ENCODE data around the gene RPH3AL. TPM values are rescaled to one million over a fixed set of nuclear protein-coding genes. Genes with fewer than 3 reads are reported as not detected.
"Not testable (repeated sequence)": the region's sequence is repeated elsewhere in the genome, so short reads cannot be mapped to it uniquely, and the experiment has no call there.

The RPH3AL gene
- total RNA-seq, 2 donors from 2014 or later, result 1.3 to 3.5 TPM

DNA sequence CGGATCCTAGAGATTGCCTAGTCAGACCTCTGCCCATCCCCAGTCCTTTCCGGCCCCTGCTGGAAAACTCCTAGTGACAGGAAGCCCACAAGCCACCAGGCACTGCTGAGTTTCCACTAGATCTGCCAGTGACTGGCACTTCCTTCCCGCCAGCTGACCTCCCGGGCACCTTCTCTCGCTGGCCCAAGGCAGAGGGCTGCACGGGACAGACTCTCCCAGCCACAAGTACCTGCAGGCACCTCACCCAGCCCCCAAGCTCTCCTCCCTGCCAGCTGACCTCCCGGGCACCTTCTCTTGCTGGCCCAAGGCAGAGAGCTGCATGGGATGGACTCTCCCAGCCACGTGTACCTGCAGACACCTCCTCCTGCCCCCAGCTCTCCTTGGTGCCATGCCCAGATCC lies 104.8 kb downstream of the RPH3AL start:
- DNase-seq (peak in 1 of 3 donors; percentile 1), ATAC-seq (no peak)
- peaks cover 3% of the 10 kb centered on the region for H3K4me1 Mint-ChIP-seq
- H3K4me3 Mint-ChIP-seq, result no peak overlapping the region
- H3K27me3 Mint-ChIP-seq, result no peaks in the 10 kb centered on the region
- no peaks in the 10 kb centered on the region for H3K9me3 ChIP-seq (ENCODE audit: control insufficient read depth, low read length, poor library complexity, severe bottlenecking)
- H3K36me3 Mint-ChIP-seq (ENCODE audit: low read depth), result no peaks in the 10 kb centered on the region
- H3K27ac Mint-ChIP-seq, result no peak overlapping the region

DNA sequence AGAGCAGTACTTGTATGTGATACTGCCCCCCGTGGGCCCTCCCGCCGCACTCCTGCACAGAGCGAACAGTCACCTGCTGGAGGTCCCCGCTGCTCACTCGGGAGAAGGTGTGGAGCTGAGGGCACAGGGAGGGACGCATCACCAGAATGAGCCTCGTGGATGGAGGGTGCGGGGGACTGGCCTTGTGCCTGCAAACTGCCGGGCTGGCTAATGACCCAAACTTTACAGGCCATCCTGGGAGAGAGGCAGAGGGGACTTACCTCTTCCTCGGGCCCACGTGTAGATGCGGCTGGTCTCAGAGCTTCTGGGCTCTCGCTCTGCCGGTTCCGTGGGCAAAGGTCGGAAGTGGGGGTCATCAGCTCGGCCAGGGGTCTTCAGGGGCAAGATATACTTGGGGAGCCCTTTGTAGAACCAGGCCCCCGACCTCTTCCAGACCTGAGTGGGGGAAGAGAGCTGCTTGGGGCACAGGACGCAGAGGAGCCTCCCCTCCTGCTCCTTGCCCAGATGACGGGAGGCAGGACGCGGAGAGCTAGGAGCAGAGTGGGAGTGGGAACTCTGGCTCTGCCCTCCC lies 105.7 kb downstream of the RPH3AL start:
- H3K9me3 ChIP-seq (ENCODE audit: control insufficient read depth, low read length, poor library complexity, severe bottlenecking), result no peaks in the 10 kb centered on the region
- no peaks in the 10 kb centered on the region for H3K36me3 Mint-ChIP-seq (ENCODE audit: low read depth)

DNA sequence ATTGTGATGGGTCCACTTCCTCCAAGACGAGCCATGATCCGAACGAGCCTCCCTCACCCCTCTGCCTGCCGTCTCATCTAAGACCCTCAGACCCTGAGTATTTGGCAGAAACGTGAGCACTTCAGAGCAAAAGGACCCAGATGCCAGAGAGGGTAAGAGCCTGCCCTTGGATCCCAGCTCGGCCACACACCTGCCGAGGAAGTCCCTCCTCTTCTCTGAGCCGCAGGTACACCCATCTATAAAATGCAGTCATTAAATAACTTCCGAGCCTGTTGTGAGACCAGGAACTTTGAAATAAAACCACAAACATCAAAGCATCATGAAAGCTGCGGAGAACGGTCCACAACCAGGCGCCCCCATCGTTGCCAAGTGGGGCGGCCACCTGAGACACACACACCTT lies 106.4 kb downstream of the RPH3AL start:
- H3K27ac Mint-ChIP-seq, result no peak overlapping the region
- no peaks in the 10 kb centered on the region for H3K27me3 Mint-ChIP-seq
- DNase-seq, result no peak
- no peaks in the 10 kb centered on the region for H3K9me3 ChIP-seq (ENCODE audit: control insufficient read depth, low read length, poor library complexity, severe bottlenecking)
- H3K36me3 Mint-ChIP-seq (ENCODE audit: low read depth), result no peaks in the 10 kb centered on the region
- peaks cover 3% of the 10 kb centered on the region for H3K4me1 Mint-ChIP-seq
- no peak overlapping the region for H3K4me3 Mint-ChIP-seq
- no peak for ATAC-seq

More for the DNA sequence above, 105.7 kb downstream of the RPH3AL start:
- DNase-seq, result no peak
- Mint-ChIP-seq H3K4me1 (peaks cover 3% of the 10 kb centered on the region), H3K27ac (no peak overlapping the region), H3K4me3 (no peak overlapping the region), H3K27me3 (no peaks in the 10 kb centered on the region)
- no peak for ATAC-seq

DNA sequence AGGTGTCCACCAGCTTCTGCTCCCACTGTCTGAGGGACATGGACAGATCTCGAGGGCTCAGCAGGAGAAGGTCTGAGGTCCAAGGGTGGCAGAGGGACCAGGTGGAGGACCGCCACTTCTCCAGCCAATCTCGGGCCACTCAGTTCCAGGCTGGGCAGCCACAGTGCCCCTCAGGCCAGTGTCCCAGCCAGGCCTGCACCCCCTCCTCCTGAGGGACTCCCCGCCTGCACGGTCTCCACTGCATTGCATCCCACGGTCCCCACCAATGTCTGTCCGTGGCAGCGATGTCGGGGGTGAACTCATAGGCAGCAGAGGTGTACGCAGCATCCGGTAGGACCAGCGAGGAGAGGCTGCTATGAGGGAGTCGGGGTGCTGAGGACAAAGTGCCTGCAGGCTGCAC lies 107.0 kb downstream of the RPH3AL start:
- no peak for ATAC-seq
- H3K36me3 Mint-ChIP-seq (ENCODE audit: low read depth), result no peaks in the 10 kb centered on the region
- no peaks in the 10 kb centered on the region for H3K27me3 Mint-ChIP-seq
- H3K4me3 Mint-ChIP-seq, result no peak overlapping the region
- no peaks in the 10 kb centered on the region for H3K9me3 ChIP-seq (ENCODE audit: control insufficient read depth, low read length, poor library complexity, severe bottlenecking)
- H3K4me1 Mint-ChIP-seq, result peaks cover 3% of the 10 kb centered on the region
- no peak for DNase-seq
- no peak overlapping the region for H3K27ac Mint-ChIP-seq

DNA sequence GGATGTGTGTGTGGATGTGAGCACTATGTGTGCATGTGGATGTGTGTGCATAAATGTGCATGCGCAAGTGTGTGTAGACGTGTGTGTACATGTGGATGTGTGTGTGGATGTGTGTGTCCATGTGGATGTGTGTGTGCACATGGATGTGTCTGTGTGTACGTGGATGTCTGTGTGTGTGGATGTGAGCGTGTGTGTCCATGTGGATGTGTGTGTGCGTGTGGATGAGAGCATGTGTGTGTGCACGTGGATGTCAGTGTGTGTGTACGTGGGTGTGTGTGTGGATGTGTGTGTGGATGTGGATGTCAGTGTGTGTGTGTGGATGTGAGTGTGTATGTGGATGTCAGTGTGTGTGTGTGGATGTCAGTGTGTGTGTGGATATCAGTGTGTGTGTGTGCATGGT lies 107.6 kb downstream of the RPH3AL start:
- ATAC-seq (no peak), DNase-seq (no peak)
- no peaks in the 10 kb centered on the region for H3K9me3 ChIP-seq (ENCODE audit: control insufficient read depth, low read length, poor library complexity, severe bottlenecking)
- H3K36me3 Mint-ChIP-seq (ENCODE audit: low read depth), result no peaks in the 10 kb centered on the region
- H3K27ac Mint-ChIP-seq, result no peak overlapping the region
- H3K4me1 Mint-ChIP-seq, result peaks cover 3% of the 10 kb centered on the region
- H3K27me3 Mint-ChIP-seq, result no peaks in the 10 kb centered on the region
- H3K4me3 Mint-ChIP-seq, result no peak overlapping the region

DNA sequence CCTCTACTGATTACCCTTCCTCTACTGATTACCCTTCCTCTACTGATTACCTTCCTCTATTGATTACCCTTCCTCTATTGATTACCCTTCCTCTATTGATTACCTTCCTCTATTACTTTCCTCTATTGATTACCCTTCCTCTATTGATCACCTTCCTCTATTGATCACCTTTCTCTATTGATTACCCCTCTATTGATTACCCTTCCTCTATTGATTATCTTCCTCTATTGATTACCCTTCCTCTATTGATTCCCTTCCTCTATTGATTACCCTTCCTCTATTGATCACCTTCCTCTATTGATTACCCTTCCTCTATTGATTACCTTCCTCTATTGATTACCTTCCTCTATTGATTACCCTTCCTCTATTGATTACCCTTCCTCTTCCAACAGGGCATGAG lies 108.7 kb downstream of the RPH3AL start:
- H3K4me1 Mint-ChIP-seq; DNase-seq; H3K27ac Mint-ChIP-seq; H3K4me3 Mint-ChIP-seq; H3K36me3 Mint-ChIP-seq (ENCODE audit: low read depth); H3K27me3 Mint-ChIP-seq; ATAC-seq; H3K9me3 ChIP-seq (ENCODE audit: control insufficient read depth, low read length, poor library complexity, severe bottlenecking): not testable (repeated sequence)

DNA sequence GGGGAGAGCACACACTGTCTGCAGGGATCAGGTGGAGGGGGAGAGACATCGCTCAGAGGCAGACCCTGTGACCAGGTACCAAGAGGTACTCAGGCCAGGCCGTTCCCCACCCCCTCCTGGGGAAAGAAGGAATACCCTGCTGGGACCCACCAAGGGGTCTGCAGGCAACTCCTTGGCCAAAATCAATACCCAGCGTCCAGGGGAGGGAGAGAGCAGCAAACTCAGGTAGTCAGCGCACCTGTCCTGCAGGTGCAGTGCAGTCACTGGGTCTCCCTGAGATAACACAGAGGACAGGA lies 113.7 kb downstream of the RPH3AL start:
- no peaks in the 10 kb centered on the region for H3K27me3 Mint-ChIP-seq
- H3K27ac Mint-ChIP-seq, result no peak overlapping the region
- ATAC-seq (no peak), DNase-seq (no peak)
- H3K9me3 ChIP-seq (ENCODE audit: control insufficient read depth, low read length, poor library complexity, severe bottlenecking), result no peaks in the 10 kb centered on the region
- peaks cover 3% of the 10 kb centered on the region for H3K4me1 Mint-ChIP-seq
- H3K36me3 Mint-ChIP-seq (ENCODE audit: low read depth), result no peaks in the 10 kb centered on the region
- H3K4me3 Mint-ChIP-seq, result no peak overlapping the region

DNA sequence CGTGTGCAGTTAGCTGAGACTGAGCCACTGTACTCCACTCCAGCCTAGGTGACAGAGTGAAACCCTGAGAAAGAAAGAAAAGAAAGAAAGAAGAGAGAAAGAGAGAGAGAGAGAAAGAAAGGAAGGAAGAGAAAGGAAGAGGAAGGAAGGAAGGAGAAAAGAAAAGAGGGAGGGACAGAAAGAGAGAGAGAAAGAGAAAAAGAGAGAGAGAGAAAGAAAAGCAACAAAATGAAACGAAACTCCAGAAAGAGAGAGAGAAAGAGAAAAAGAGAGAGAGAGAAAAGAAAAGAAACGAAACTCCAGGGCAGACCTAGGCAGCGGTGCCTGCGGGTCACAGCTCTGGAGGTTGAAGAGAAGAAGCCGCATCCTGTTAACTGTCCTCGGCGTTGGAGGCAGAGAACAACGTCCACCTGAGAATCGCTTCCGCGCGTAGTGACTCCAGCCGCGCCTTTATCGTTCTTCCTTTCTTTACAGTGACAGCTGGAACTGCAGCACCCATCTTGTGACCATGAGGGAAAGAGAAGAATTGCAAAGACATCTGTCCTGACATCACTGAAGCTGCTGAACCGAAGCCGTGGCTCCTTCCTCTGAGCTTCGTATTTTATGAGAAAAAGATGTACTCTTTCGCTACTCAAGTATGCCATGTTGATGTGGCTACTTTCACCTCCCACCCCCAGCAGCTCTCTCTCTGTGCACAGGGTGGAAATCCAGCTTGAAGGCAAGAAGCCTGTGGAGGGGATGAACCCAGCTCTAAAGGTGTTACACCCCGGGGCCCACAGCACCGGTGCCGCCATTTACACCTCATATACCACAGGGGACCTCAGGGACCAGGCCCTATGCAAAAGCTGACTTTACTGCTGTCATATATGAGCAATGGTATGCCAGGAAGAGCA lies 114.3 kb downstream of the RPH3AL start:
- peaks cover 3% of the 10 kb centered on the region for H3K4me1 Mint-ChIP-seq
- no peaks in the 10 kb centered on the region for H3K27me3 Mint-ChIP-seq
- no peak overlapping the region for H3K4me3 Mint-ChIP-seq
- no peaks in the 10 kb centered on the region for H3K9me3 ChIP-seq (ENCODE audit: control insufficient read depth, low read length, poor library complexity, severe bottlenecking)
- DNase-seq (no peak), ATAC-seq (no peak)
- H3K27ac Mint-ChIP-seq, result no peak overlapping the region
- H3K36me3 Mint-ChIP-seq (ENCODE audit: low read depth), result no peaks in the 10 kb centered on the region

DNA sequence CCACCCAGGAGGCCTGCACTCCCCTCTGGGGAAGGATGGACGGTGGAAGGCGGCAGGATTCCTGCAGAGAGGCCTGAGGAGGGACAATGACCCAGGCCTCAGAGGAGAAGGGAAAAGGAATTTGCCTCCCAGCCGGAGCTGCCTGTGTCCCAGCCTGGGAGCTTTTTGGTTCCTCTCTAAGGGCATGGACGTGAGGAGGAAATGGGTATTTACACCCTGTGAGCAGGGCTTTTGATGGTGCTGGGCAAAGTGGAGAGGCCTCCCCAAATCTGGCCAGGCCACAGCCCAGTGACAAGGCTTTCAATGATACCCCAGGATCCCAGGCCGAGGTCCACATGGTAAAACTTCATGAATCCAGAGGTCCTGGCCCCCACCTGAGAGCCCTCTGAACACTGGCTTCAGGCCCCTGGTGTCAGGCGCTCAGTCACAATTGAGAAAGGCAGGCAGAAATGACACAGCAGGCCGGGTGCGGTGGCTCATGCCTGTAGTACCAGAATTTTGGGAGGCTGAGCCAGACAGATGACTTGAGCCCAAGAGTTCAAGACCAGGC lies 115.1 kb downstream of the RPH3AL start:
- no peak for DNase-seq
- Mint-ChIP-seq H3K4me3 (no peak overlapping the region), H3K4me1 (peaks cover 3% of the 10 kb centered on the region), H3K27me3 (no peaks in the 10 kb centered on the region), H3K27ac (no peak overlapping the region), H3K36me3 (ENCODE audit: low read depth) (no peaks in the 10 kb centered on the region)
- no peaks in the 10 kb centered on the region for H3K9me3 ChIP-seq (ENCODE audit: control insufficient read depth, low read length, poor library complexity, severe bottlenecking)
- ATAC-seq, result no peak

DNA sequence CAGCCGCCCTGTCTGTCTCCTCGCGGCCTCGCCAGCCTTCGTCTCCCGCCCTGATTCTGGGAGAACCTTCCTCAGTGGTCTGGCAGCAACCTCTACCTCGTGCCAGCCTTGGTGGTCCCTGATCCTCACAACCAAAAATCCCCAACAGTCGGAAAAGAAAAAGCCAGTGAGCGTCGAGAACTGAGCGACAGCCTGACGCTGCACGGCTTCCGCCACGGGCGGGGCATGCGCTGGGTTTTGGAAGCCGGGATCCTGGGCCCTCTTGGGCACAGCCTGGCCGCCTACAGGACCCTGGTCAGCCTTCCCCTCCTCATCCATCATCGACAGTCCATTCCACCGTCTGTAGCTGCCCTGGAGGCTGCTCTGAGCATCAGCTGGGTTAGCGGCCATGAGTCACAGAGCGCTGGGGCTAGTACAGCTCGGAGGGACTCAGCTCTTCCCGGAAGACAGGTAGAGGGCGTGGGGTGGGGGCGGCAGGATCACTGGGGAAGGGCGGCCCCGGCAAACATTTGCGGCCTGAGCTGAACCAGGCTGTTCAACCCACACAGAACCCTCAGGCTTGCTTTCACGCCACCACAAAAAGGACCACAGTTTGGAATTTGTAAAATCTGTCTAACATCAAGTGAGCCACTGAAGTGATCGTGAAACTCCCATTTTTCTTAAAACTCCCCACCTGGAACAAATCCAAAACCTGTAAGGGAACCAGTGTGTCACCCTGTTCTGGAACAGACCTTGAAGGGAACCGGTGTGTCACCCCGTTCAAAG lies 115.8 kb downstream of the RPH3AL start:
- no peak for ATAC-seq
- Mint-ChIP-seq H3K27ac (no peak overlapping the region), H3K36me3 (ENCODE audit: low read depth) (no peaks in the 10 kb centered on the region), H3K4me1 (peaks cover 3% of the 10 kb centered on the region), H3K4me3 (no peak overlapping the region), H3K27me3 (no peaks in the 10 kb centered on the region)
- DNase-seq, result no peak
- no peaks in the 10 kb centered on the region for H3K9me3 ChIP-seq (ENCODE audit: control insufficient read depth, low read length, poor library complexity, severe bottlenecking)

DNA sequence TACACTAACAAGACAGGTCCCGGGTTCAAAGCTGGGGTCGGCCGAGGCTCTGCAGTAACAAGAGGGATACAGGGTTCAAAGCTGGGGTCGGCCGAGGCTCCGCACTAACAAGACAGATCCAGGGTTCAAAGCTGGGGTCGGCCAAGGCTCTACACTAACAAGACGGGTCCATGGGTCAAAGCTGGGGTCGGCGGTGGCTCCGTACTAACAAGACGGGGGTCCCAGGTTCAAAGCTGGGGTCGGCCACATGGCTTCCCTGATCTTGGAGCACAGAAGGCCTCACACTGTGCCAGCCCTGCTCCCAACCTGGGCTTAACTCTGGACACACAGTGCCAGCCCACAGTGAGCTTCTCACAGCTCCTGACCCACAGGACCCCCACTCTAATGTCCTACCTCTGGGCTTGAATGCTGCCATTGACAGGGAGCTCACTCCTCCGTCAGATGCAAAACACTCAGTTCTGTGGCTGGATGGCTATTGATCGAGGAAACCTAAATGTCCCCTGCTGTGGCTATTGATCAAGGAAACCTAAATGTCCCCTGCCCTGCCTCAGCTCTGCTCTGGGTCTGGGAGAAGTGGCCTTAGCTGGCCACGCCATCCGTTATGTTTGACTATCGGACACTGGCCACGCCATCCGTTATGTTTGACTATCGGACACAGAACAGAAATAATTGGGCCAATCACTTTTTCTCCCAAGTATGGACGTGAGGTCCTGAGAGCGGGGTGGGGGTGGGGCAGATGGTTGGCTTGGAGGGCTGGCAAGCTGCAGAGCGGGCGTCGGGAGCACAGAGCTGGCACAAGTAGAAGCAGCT lies 116.6 kb downstream of the RPH3AL start:
- H3K9me3 ChIP-seq (ENCODE audit: control insufficient read depth, low read length, poor library complexity, severe bottlenecking), result no peaks in the 10 kb centered on the region
- no peak overlapping the region for H3K27ac Mint-ChIP-seq
- H3K36me3 Mint-ChIP-seq (ENCODE audit: low read depth), result no peaks in the 10 kb centered on the region
- H3K4me3 Mint-ChIP-seq, result no peak overlapping the region
- peaks cover 4% of the 10 kb centered on the region for H3K4me1 Mint-ChIP-seq
- DNase-seq (no peak), ATAC-seq (no peak)
- H3K27me3 Mint-ChIP-seq, result no peaks in the 10 kb centered on the region

DNA sequence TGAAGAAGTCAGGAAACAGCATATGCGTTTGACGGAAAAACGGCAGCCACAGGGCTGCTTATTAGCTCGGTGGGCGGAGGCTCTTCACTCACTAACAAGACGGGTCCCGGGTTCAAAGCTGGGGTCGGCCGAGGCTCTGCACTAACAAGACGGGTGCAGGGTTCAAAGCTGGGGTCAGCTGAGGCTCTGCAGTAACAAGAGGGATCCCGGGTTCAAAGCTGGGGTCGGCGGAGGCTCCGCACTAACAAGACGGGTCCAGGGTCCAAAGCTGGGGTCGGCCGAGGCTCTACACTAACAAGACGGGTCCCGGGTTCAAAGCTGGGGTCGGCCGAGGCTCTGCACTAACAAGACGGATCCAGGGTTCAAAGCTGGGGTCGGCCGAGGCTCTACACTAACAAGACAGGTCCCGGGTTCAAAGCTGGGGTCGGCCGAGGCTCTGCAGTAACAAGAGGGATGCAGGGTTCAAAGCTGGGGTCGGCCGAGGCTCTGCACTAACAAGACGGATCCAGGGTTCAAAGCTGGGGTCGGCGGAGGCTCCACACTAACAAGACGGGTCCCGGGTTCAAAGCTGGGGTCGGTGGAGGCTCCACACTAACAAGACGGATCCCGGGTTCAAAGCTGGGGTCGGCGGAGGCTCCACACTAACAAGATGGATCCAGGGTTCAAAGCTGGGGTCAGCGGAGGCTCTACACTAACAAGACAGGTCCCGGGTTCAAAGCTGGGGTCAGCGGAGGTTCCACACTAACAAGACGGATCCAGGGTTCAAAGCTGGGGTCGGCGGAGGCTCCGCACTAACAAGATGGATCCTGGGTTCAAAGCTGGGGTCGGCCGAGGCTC lies 117.4 kb downstream of the RPH3AL start:
- ATAC-seq, result not testable (repeated sequence)

More for the DNA sequence above, 117.4 kb downstream of the RPH3AL start:
- DNase-seq; H3K27me3 Mint-ChIP-seq; H3K36me3 Mint-ChIP-seq (ENCODE audit: low read depth); H3K27ac Mint-ChIP-seq; H3K9me3 ChIP-seq (ENCODE audit: control insufficient read depth, low read length, poor library complexity, severe bottlenecking); H3K4me1 Mint-ChIP-seq; H3K4me3 Mint-ChIP-seq: not testable (repeated sequence)

Data from T-helper 17 cell (primary cell).